Upper lobe of right lung (tissue), 1 donor: Measurements from ENCODE around the gene PROSER2. TPM values are rescaled to one million over a fixed set of nuclear protein-coding genes. Genes with fewer than 3 reads are reported as not detected.

Experiments
- ATAC-seq: fragments of 200-7000 bp; cut with Tn5 transposase; one replicate; pipeline ENCODE4 v1.9.1; 2020; ENCODE audit warnings: mild to moderate bottlenecking, moderate library complexity
- DNase-seq: peaks from one replicate; pipeline ENCODE4 v3.0.0-alpha.2; 2020
- H3K27ac ChIP-seq: fragments of 200-600 bp; one replicate; pipeline ENCODE4 v1.8.0; 2022
- H3K27me3 ChIP-seq: fragments of 200-600 bp; one replicate; pipeline ENCODE4 v1.8.0; 2022; ENCODE audit warnings: mild to moderate bottlenecking
- H3K36me3 ChIP-seq: fragments of 200-600 bp; one replicate; pipeline ENCODE4 v1.8.0; 2022
- H3K4me1 ChIP-seq: fragments of 200-600 bp; one replicate; pipeline ENCODE4 v1.8.0; 2022
- H3K4me3 ChIP-seq: fragments of 200-600 bp; one replicate; pipeline ENCODE4 v1.8.0; 2022; ENCODE audit warnings: mild to moderate bottlenecking
- H3K9me3 ChIP-seq: fragments of 200-600 bp; one replicate; pipeline ENCODE4 v1.8.0; 2022
- CTCF ChIP-seq: fragments of 200-600 bp; IDR thresholded peaks from one replicate; pipeline ENCODE4 v1.8.0; 2022; ENCODE audit warnings: antibody characterized with exemption
- intact Hi-C: fragments of 100-400 bp; cut with DNase I; formaldehyde crosslinking; loops from one replicate; pipeline ENCODE4 v1.11.0; 2022
- total RNA-seq: library from RNA; stranded (reverse); fragmentation: NEBNext Ultra II Directional; extraction: Animal tissue kit (Norgen Biotek cat#: 25700); gene quantifications from one replicate; pipeline ENCODE4 v1.2.1, GENCODE V29; 2021
- donor health status: DM: no; HTN: yes; CAD: no; lungs with severe emphysema.

The PROSER2 gene
- total RNA-seq, 1 donor from 2014 or later = 33.3 TPM

GRCh38 chr10:11882646-11883375 is 59.7 kb downstream of the PROSER2 start:
- intact Hi-C loops = no loop called here
- H3K27me3 ChIP-seq = no peaks in the 10 kb centered on the region
- no peaks in the 10 kb centered on the region for H3K9me3 ChIP-seq
- no peaks in the 10 kb centered on the region for H3K36me3 ChIP-seq
- ATAC-seq = no peak
- no peaks in the 10 kb centered on the region for H3K4me1 ChIP-seq
- H3K4me3 ChIP-seq = no peak overlapping the region
- H3K27ac ChIP-seq = no peak overlapping the region
- DNase-seq = no peak
- TF ChIP-seq CTCF = no peak

- TF ChIP-seq CTCF = no peak
- no peaks in the 10 kb centered on the region for H3K4me1 ChIP-seq
- DNase-seq = peak; percentile 51
Measured at GRCh38 chr10:11884706-11885423, 61.7 kb downstream of the PROSER2 start.

GRCh38 chr10:11885437-11886137 is 62.4 kb downstream of the PROSER2 start:
- Histone ChIP-seq H3K9me3 (no peaks in the 10 kb centered on the region), H3K36me3 (no peaks in the 10 kb centered on the region), H3K4me3 (no peak overlapping the region), H3K27me3 (no peaks in the 10 kb centered on the region), H3K27ac (no peak overlapping the region), H3K4me1 (no peaks in the 10 kb centered on the region)
- TF ChIP-seq CTCF = no peak
- ATAC-seq = no peak
- DNase-seq = peak; percentile 44
- intact Hi-C loops = no loop called here

More at GRCh38 chr10:11884706-11885423, 61.7 kb downstream of the PROSER2 start:
- Histone ChIP-seq H3K9me3 (no peaks in the 10 kb centered on the region), H3K4me3 (no peak overlapping the region), H3K27ac (no peak overlapping the region), H3K36me3 (no peaks in the 10 kb centered on the region), H3K27me3 (no peaks in the 10 kb centered on the region)
- no peak for ATAC-seq
- intact Hi-C loops = no loop called here

- intact Hi-C loops = no loop called here
- ATAC-seq = no peak
- Histone ChIP-seq H3K9me3 (no peaks in the 10 kb centered on the region), H3K36me3 (no peaks in the 10 kb centered on the region), H3K4me3 (no peak overlapping the region), H3K27ac (no peak overlapping the region), H3K27me3 (no peaks in the 10 kb centered on the region), H3K4me1 (no peaks in the 10 kb centered on the region)
- no peak for DNase-seq
- TF ChIP-seq CTCF = no peak
Measured at GRCh38 chr10:11886138-11886474, 63.0 kb downstream of the PROSER2 start.

- intact Hi-C loops = no loop called here
- Histone ChIP-seq H3K36me3 (no peaks in the 10 kb centered on the region), H3K4me1 (no peaks in the 10 kb centered on the region), H3K27ac (no peak overlapping the region), H3K4me3 (no peak overlapping the region), H3K9me3 (no peaks in the 10 kb centered on the region), H3K27me3 (no peaks in the 10 kb centered on the region)
- no peak for TF ChIP-seq CTCF
- DNase-seq = peak; percentile 57
- ATAC-seq = no peak
Measured at GRCh38 chr10:11886851-11887250, 63.7 kb downstream of the PROSER2 start.
